Stimulated activated effector memory CD8-positive, alpha-beta T cell treated with anti-CD3 and anti-CD28 coated beads, Interleukin-12 subunit alpha, Interleukin-12 subunit beta, amount 100 ng/mL, for 72 hours (primary cell): ENCODE results near the gene TMEM116.
"Not testable (repeated sequence)": the region's sequence is repeated elsewhere in the genome, so short reads cannot be mapped to it uniquely, and the experiment has no call there.

Source experiments
- ATAC-seq: fragments of 150-1000 bp; cut with Tn5 transposase; 2 replicates; pipeline ENCODE4 v1.10.0; 2021
- DNase-seq, 2 donors: peaks; one replicate each; pipeline ENCODE4 v3.0.0; 2021 to 2022; ENCODE audit warnings: low spot score in 2 of 2
- H3K27ac Mint-ChIP-seq: one replicate; pipeline ENCODE4 v1.8.0; 2022; ENCODE audit warnings: mild to moderate bottlenecking, mixed read lengths
- H3K36me3 Mint-ChIP-seq: one replicate; pipeline ENCODE4 v1.8.0; 2022; ENCODE audit warnings: mild to moderate bottlenecking, mixed read lengths
- H3K4me1 Mint-ChIP-seq: one replicate; pipeline ENCODE4 v1.8.0; 2022; ENCODE audit warnings: mixed read lengths
- H3K4me3 Mint-ChIP-seq: one replicate; pipeline ENCODE4 v1.8.0; 2022; ENCODE audit warnings: mild to moderate bottlenecking, mixed read lengths
- H3K9me3 Mint-ChIP-seq: one replicate; pipeline ENCODE4 v1.8.0; 2022; ENCODE audit warnings: mixed read lengths

Gene TMEM116

DNA sequence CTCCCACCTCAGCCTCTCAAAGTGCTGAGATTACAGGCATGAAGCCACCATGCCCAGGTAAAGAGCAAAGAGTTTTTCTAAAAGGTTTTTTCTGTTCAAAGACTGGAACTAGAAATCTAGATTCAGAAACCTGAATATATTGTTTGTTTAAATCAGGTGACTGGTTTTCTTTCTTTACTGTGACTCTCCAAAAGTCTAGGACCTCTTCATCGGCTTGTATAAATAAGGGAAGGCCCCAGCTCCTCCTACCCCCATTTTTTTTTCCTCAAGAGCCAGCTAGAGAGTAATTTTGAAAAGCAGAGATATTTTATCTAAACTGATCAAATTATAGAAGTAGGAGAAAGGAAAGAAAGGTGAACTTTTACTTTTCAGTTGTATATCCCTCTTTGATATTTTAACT lies 48.0 kb downstream of the TMEM116 start:
- H3K27ac Mint-ChIP-seq: no peak overlapping the region
- H3K4me1 Mint-ChIP-seq: peaks cover 25% of the 10 kb centered on the region
- H3K36me3 Mint-ChIP-seq: peaks cover 2% of the 10 kb centered on the region
- no peak for DNase-seq
- no peak overlapping the region for H3K4me3 Mint-ChIP-seq
- no peak for ATAC-seq
- H3K9me3 Mint-ChIP-seq: peaks cover 6% of the 10 kb centered on the region

DNA sequence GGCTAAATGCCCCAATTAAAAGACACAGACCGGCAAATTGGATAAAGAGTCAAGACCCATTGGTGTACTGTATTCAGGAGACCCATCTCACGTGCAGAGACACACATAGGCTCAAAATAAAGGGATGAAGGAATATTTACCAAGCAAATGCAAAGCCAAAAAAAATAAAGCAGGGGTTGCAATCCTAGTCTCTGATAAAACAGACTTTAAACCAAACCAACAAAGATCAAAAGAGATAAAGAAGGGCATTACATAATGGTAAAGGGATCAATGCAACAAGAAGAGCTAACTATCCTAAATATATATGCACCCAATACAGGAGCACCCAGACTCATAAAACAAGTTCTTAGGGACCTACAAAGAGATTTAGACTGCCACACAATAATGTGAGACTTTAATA lies 53.4 kb downstream of the TMEM116 start:
- peaks cover 20% of the 10 kb centered on the region for H3K4me1 Mint-ChIP-seq
- not testable (repeated sequence) for H3K36me3 Mint-ChIP-seq, H3K4me3 Mint-ChIP-seq, H3K9me3 Mint-ChIP-seq, DNase-seq, ATAC-seq, H3K27ac Mint-ChIP-seq

DNA sequence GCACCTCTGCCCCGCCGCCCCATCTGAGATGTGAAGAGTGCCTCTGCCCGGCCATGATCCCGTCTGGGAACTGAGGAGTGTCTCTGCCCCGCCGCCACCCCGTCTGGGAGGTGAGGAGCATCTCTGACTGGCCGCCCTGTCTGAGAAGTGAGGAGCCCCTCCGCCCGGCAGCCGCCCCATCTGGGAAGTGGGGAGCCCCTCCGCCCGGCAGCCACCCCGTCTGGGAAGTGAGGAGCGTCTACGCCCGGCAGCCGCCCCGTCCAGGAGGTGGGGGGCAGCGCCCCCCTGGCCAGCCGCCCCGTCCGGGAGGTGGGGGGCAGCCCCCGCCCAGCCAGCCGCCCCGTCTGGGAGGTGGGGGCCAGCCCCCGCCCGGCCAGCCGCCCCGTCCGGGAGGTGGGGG lies 55.7 kb downstream of the TMEM116 start:
- not testable (repeated sequence) for H3K4me3 Mint-ChIP-seq, H3K9me3 Mint-ChIP-seq, ATAC-seq, DNase-seq, H3K36me3 Mint-ChIP-seq, H3K27ac Mint-ChIP-seq
- H3K4me1 Mint-ChIP-seq: peaks cover 15% of the 10 kb centered on the region

DNA sequence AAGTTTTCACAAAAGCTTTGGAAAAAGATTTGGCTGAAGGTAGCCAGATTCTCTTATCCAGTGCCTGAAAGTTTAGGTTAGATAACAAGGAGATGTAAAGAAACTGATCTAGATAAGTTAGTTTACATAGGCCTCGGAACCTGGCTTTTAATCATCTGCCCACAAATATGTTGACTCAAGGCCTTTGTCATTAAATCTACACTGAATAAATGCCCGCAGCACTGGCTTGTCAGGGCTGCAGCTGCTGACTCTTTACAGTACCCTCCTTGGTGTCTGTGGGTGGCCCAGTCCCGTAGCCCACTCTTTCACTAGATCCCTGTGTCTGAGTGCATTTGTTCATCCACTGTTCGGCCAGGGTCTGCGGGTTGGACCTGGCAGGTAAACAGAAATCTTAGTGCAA lies 58.0 kb downstream of the TMEM116 start:
- Mint-ChIP-seq H3K4me3 (no peak overlapping the region), H3K27ac (no peak overlapping the region), H3K9me3 (peaks cover 3% of the 10 kb centered on the region), H3K36me3 (peaks cover 7% of the 10 kb centered on the region), H3K4me1 (peaks cover 30% of the 10 kb centered on the region)
- ATAC-seq (no peak), DNase-seq (no peak)

DNA sequence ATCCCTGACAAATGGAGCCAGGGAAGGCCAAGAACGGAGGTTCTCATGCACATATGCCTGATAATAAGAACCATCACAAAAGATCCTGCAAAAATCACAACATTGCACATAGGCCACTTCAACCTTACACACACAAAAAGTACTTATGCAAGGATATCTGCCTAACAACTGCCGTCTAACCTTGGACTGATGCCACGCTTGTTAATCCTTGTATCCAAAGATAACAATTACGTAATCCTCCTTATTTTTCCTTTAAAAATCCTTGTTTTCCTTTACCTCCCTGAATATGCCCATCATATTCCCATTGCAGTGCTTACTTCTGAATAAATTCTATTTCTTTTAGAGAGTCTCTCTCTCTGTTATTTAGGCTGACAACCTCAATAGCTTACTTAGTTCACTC lies 59.5 kb downstream of the TMEM116 start:
- Mint-ChIP-seq H3K4me1 (peaks cover 19% of the 10 kb centered on the region), H3K27ac (no peak overlapping the region), H3K36me3 (no peaks in the 10 kb centered on the region), H3K4me3 (no peak overlapping the region), H3K9me3 (no peaks in the 10 kb centered on the region)
- DNase-seq: no peak
- no peak for ATAC-seq

DNA sequence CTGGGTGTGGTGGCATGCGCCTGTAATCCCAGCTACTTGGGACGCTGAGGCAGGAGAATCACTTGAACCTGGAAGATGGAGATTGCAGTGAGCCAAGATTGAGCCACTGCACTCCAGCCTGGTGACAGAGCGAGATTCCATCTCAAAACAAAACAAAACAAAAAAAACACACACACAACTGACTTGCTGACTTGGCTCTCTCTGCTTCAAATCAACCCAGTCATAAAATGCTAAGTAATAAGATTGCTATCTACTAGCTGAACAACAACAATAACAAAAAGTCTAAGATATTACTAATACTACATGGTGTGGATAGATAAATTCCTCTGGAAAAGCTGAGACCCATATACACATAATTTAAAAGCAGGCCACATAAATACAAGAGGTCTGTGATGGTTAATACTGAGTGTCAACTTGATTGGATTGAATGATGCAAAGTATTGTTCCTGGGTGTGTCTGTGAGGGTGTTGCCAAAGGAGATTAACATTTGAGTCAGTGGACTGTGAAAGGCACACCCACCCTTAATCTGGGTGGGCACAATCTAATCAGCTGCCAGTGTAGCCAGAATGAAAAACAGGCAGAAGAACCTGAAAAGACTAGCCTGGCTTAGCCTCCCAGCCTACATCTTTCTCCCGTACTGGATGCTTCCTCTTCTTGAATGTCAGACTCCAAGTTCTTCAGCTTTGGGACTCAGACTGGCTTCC lies 60.7 kb downstream of the TMEM116 start:
- not testable (repeated sequence) for H3K27ac Mint-ChIP-seq, H3K4me3 Mint-ChIP-seq, H3K36me3 Mint-ChIP-seq, DNase-seq, ATAC-seq, H3K9me3 Mint-ChIP-seq
- H3K4me1 Mint-ChIP-seq: peaks cover 17% of the 10 kb centered on the region

DNA sequence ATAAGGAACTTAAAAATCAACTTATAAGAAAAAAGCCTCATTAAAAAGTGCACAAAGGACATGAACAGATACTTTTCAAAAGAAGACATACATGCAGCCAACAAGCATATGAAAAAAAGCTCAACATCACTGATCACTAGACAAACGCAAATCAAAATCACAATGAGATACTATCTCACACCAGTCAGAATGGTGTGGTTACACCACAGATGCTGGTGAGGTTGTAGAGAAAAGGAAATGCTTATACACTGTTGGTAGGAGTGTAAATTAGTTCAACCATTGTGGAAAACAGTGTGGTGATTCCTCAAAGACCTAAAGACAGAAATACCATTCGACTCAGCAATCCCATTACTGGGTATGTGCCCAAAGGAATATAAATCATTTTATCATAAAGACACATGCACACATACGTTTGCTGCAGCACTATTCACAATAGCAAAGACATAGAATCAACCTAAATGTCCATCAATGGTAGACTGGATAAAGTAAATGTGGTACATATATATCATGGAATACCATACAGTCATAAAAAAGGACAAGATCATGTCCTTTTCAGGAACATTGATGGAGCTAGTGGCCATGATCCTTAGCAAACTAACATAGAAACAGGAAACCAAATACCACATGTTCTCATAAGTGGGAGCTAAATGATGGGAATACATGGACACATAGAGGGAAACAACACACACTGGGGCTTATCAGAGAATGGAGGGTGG lies 61.8 kb downstream of the TMEM116 start:
- DNase-seq, H3K9me3 Mint-ChIP-seq, H3K36me3 Mint-ChIP-seq, H3K4me3 Mint-ChIP-seq: not testable (repeated sequence)
- peak; percentile 85 for ATAC-seq
- peak overlapping the region; percentile 59 for H3K27ac Mint-ChIP-seq
- H3K4me1 Mint-ChIP-seq: peaks cover 17% of the 10 kb centered on the region

DNA sequence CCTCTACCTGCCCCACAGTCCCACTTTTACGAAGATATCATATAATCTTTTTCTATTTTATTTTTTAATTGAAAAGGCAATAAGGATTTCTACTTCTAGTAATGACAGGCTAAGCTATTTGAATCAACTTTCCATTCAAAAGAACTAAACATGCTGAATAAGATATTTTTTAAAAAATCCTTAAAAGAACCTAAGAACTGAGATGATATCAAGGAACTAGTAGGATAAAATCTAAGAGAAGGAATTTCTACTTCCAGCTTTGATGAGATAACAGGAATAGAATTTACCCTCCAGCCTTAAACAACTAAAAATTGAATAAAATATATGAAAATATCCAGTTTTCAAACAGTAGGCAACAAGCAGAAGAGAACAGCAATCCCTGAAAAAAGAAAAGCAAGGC lies 69.0 kb downstream of the TMEM116 start:
- H3K9me3 Mint-ChIP-seq: no peaks in the 10 kb centered on the region
- H3K4me1 Mint-ChIP-seq: no peaks in the 10 kb centered on the region
- no peak overlapping the region for H3K27ac Mint-ChIP-seq
- ATAC-seq (no peak), DNase-seq (no peak)
- no peak overlapping the region for H3K4me3 Mint-ChIP-seq
- H3K36me3 Mint-ChIP-seq: peaks cover 6% of the 10 kb centered on the region

DNA sequence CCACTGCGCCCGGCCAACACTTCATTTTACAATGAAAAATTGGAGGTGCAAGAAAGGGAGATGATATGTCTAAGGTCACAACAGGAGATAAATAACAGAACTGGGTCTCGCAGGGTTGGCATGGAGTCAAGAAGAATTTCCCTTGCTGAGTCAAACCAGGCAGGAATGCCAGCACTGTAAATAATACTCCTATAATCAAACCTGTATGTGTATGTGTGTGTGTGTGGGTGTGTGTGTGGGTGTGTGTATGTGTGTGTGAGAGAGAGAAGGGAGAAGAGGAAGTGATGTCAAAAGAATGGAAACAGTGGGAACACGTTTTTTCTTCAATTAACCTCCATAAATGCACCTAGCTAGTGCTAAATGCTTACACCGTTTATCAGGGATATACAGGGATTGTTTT lies 70.4 kb downstream of the TMEM116 start:
- Mint-ChIP-seq H3K27ac (peak overlapping the region; percentile 65), H3K4me3 (no peak overlapping the region), H3K36me3 (peaks cover 6% of the 10 kb centered on the region), H3K4me1 (no peaks in the 10 kb centered on the region), H3K9me3 (no peaks in the 10 kb centered on the region)
- DNase-seq: no peak
- ATAC-seq: no peak

DNA sequence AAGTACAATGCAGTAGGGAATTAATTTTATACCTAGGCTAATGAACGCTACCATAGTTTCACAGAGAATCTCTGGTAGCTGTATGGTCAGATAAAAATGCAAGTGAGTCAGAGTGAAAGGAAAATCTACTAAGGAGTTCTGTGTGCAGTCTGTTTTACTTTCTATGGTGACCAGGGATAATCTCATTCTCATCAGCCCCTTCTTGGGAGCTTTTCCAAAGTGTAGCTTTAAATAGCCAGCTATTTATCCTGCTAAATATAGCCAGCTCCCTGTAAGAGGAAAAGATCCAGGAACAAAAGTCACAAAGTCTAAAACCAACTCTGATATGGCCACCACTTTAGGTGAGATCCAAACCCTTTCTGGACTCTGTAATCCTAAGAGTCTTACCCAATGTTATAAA lies 75.5 kb downstream of the TMEM116 start:
- H3K36me3 Mint-ChIP-seq: peaks cover 20% of the 10 kb centered on the region
- H3K27ac Mint-ChIP-seq: no peak overlapping the region
- DNase-seq (no peak), ATAC-seq (no peak)
- H3K9me3 Mint-ChIP-seq: no peaks in the 10 kb centered on the region
- H3K4me1 Mint-ChIP-seq: no peaks in the 10 kb centered on the region
- H3K4me3 Mint-ChIP-seq: no peak overlapping the region

DNA sequence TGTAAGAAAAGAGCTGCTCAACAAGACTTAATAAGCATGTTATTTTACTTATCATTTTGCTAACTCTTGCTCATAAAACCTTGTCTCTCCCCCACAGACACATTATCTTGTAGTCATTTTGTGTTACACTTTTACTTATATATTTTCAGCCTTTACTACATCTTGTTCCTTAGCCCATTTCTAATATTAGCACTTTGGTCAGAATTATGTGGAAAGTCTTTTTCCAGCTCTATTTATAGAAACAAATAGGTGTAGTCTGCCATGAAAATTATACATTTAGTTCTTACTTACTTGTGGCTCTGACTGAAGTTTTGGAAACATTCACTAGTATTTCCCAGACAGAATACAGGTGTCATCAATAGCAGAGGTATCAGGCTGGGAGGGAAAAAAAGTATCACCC lies 76.1 kb downstream of the TMEM116 start:
- Mint-ChIP-seq H3K4me1 (no peaks in the 10 kb centered on the region), H3K4me3 (no peak overlapping the region), H3K9me3 (no peaks in the 10 kb centered on the region), H3K27ac (no peak overlapping the region), H3K36me3 (peaks cover 23% of the 10 kb centered on the region)
- DNase-seq (no peak), ATAC-seq (no peak)

DNA sequence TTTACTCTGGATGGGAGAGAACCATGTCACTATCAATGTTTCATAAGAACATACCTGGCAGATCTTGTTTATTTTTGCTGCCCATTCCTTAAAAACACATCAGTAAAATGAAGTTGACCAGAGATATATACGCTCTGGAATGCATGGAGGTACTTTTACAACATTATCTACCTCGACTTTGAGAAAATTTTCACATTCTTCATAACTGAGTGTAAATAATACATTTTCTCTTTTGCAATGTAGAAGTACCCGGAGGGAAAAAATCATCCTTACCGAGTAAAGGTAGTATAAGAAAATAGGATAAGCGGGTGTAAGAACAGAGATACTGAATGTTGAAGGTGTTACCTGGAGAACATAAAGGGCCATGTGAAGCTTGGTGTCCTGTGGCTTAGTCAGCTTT lies 80.7 kb downstream of the TMEM116 start:
- no peak overlapping the region for H3K27ac Mint-ChIP-seq
- H3K36me3 Mint-ChIP-seq: peaks cover 24% of the 10 kb centered on the region
- no peaks in the 10 kb centered on the region for H3K9me3 Mint-ChIP-seq
- H3K4me1 Mint-ChIP-seq: no peaks in the 10 kb centered on the region
- ATAC-seq (no peak), DNase-seq (no peak)
- no peak overlapping the region for H3K4me3 Mint-ChIP-seq

DNA sequence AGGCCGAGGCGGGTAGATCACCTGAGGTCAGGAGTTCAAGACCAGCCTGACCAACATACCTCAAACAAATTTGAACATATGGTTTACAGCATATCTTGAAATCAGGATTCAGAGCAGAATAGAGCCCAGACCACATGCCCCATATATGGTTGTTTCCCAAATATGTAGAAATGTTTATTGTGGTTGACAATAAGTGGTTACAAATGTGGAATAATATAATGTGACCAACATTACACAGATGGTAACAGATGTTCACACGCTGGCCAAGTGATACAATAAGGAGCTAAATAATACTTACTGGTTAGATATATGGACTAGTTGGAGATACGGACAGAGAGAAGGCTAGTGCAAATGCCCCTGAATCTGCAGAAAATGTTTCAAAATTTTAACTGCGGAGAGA lies 85.6 kb downstream of the TMEM116 start:
- no peak overlapping the region for H3K27ac Mint-ChIP-seq
- no peak overlapping the region for H3K4me3 Mint-ChIP-seq
- ATAC-seq (no peak), DNase-seq (no peak)
- peaks cover 5% of the 10 kb centered on the region for H3K36me3 Mint-ChIP-seq
- no peaks in the 10 kb centered on the region for H3K9me3 Mint-ChIP-seq
- no peaks in the 10 kb centered on the region for H3K4me1 Mint-ChIP-seq

DNA sequence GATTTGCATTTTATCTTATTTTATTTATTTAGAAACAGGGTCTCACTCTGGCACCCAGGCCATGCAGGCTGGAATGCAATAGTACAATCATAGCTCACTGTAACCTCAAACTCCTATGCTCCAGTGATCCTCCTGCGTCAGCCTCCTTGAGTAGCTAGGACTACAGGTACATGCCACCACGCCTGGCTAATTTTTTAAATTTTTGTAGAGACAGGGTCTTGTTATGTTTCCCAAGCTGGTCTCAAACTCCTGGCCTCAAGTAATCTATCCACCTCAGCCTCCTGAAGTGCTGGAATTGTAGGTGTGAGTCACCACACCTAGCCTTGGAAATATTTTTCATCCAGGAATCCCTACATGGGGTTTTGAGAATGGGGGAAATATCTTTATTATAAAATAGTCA lies 86.3 kb downstream of the TMEM116 start:
- H3K36me3 Mint-ChIP-seq: no peaks in the 10 kb centered on the region
- no peak overlapping the region for H3K4me3 Mint-ChIP-seq
- H3K27ac Mint-ChIP-seq: no peak overlapping the region
- H3K9me3 Mint-ChIP-seq: no peaks in the 10 kb centered on the region
- no peak for DNase-seq
- ATAC-seq: no peak
- no peaks in the 10 kb centered on the region for H3K4me1 Mint-ChIP-seq

DNA sequence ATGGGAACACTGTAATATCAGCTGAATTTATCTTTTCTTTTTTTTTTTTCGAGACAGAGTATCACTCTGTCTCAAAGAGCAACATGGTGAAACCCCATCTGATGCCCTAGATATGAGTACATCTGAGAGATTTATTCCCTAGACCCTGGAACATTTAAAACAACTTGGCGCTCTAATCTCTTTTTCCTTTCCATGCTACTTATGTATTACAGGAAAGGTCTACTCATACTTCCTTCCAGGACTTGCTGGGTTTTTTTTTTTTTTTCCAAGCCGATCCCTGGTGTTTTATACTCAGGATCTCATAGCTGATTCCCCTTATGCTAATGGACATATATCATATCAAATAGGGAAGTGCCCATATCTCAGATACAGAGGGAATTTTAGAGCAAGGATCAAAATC lies 87.8 kb downstream of the TMEM116 start:
- Mint-ChIP-seq H3K4me1 (no peaks in the 10 kb centered on the region), H3K4me3 (no peak overlapping the region), H3K36me3 (no peaks in the 10 kb centered on the region), H3K9me3 (no peaks in the 10 kb centered on the region), H3K27ac (no peak overlapping the region)
- no peak for ATAC-seq
- DNase-seq: no peak

DNA sequence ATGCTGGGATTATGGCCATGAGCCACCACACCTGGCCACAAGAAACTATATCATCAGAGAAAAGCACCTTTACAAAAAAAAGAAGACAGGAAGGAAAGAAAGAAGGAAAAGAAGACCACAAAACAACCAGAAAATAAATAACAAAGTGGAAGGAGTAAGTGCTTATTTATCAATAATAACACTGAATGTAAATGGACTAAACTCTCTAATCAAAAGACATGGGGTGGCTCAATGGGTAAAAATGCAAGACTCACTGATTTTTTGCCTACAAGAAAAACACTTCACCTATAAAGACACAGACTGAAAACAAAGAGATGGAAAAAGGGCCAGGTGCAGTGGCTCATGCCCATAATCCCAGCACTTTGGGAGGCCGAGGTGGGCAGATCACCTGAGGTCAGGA lies 105.2 kb downstream of the TMEM116 start:
- Mint-ChIP-seq H3K9me3 (peaks cover 13% of the 10 kb centered on the region), H3K36me3 (peaks cover 4% of the 10 kb centered on the region), H3K4me1 (no peaks in the 10 kb centered on the region), H3K4me3 (no peak overlapping the region), H3K27ac (no peak overlapping the region)
- ATAC-seq: no peak
- no peak for DNase-seq
